ENCODE data around the gene KIF26A. TPM values are rescaled to one million over a fixed set of nuclear protein-coding genes. Genes with fewer than 3 reads are reported as not detected.

The KIF26A gene
- total RNA-seq, 4 donors from 2014 or later: 4.6 to 7.2 (median 5.6) TPM

GRCh38 chr14:104144911-104145825 lies 6.8 kb downstream of the KIF26A start:
- no peak for DNase-seq (ENCODE audit: extremely low spot score)
- 84% methylated on average over 25 of the region's 37 CpGs for WGBS

GRCh38 chr14:104145826-104146601 lies 7.6 kb downstream of the KIF26A start:
- no peaks in the 10 kb centered on the region for H3K9me3 ChIP-seq
- no peak overlapping the region for H3K27ac ChIP-seq (replicated peaks in 1 of 4)
- no peak overlapping the region for H3K4me3 ChIP-seq
- DNase-seq (ENCODE audit: extremely low spot score): no peak
- no peak for TF ChIP-seq POLR2A (IDR thresholded peaks at IDR 0.05; ENCODE audit: low read depth)
- no peak for TF ChIP-seq POLR2AphosphoS5 (IDR thresholded peaks at IDR 0.05)
- intact Hi-C loops (cut with DNase I): no loop called here
- no peaks in the 10 kb centered on the region for H3K36me3 ChIP-seq
- H3K27me3 ChIP-seq: peaks cover 0 to 78% (median 0%) of the 10 kb centered on the region in 4 donors
- WGBS: 85% methylated on average over 7 of the region's 15 CpGs
- peaks cover 8 to 37% (median 31%) of the 10 kb centered on the region in 4 donors for H3K4me1 ChIP-seq

More at GRCh38 chr14:104144911-104145825, 6.8 kb downstream of the KIF26A start:
- H3K27me3 ChIP-seq: peaks cover 0 to 78% (median 0%) of the 10 kb centered on the region in 4 donors
- peaks cover 8 to 29% (median 25%) of the 10 kb centered on the region in 4 donors for H3K4me1 ChIP-seq
- H3K27ac ChIP-seq (replicated peaks in 1 of 4): no peak overlapping the region
- intact Hi-C loops (cut with DNase I): no loop called here
- TF ChIP-seq POLR2A (IDR thresholded peaks at IDR 0.05; ENCODE audit: low read depth) (no peak), CTCF (IDR thresholded peaks at IDR 0.05) (no peak), POLR2AphosphoS5 (IDR thresholded peaks at IDR 0.05) (no peak), EP300 (IDR thresholded peaks at IDR 0.05) (no peak)
- H3K9me3 ChIP-seq: no peaks in the 10 kb centered on the region
- no peak overlapping the region for H3K4me3 ChIP-seq
- no peaks in the 10 kb centered on the region for H3K36me3 ChIP-seq

GRCh38 chr14:104146651-104147345 lies 8.4 kb downstream of the KIF26A start:
- H3K9me3 ChIP-seq: no peaks in the 10 kb centered on the region
- no peaks in the 10 kb centered on the region for H3K36me3 ChIP-seq
- intact Hi-C loops (cut with DNase I): no loop called here
- H3K27me3 ChIP-seq: peaks cover 0 to 78% (median 0%) of the 10 kb centered on the region in 4 donors
- WGBS: 87% methylated on average over 13 of the region's 22 CpGs
- no peak overlapping the region for H3K27ac ChIP-seq (replicated peaks in 1 of 4)
- no peak overlapping the region for H3K4me3 ChIP-seq
- TF ChIP-seq EP300 (IDR thresholded peaks at IDR 0.05) (no peak), POLR2A (IDR thresholded peaks at IDR 0.05; ENCODE audit: low read depth) (no peak)
- no peak for DNase-seq (ENCODE audit: extremely low spot score)
- H3K4me1 ChIP-seq: peaks cover 8 to 38% (median 31%) of the 10 kb centered on the region in 4 donors

- Histone ChIP-seq H3K4me3 (no peak overlapping the region), H3K36me3 (peaks cover 0 to 2% (median 0%) of the 10 kb centered on the region in 4 donors), H3K4me1 (peaks cover 8 to 38% (median 31%) of the 10 kb centered on the region in 4 donors), H3K27ac (replicated peaks in 1 of 4) (no peak overlapping the region), H3K27me3 (peaks cover 0 to 78% (median 0%) of the 10 kb centered on the region in 4 donors), H3K9me3 (no peaks in the 10 kb centered on the region)
- intact Hi-C loops (cut with DNase I): no loop called here
- no peak for TF ChIP-seq CTCF (IDR thresholded peaks at IDR 0.05)
- no peak for TF ChIP-seq POLR2AphosphoS5 (IDR thresholded peaks at IDR 0.05)
- TF ChIP-seq POLR2A (IDR thresholded peaks at IDR 0.05; ENCODE audit: low read depth): no peak
- TF ChIP-seq EP300 (IDR thresholded peaks at IDR 0.05): no peak
- 78% methylated on average over 17 of the region's 28 CpGs for WGBS
- no peak for DNase-seq (ENCODE audit: extremely low spot score)
Observed at GRCh38 chr14:104147346-104148125, 9.1 kb downstream of the KIF26A start.

Measured in esophagus muscularis mucosa (tissue), 4 donors.